ENCODE results near the gene BCR.

Gene BCR

DNA sequence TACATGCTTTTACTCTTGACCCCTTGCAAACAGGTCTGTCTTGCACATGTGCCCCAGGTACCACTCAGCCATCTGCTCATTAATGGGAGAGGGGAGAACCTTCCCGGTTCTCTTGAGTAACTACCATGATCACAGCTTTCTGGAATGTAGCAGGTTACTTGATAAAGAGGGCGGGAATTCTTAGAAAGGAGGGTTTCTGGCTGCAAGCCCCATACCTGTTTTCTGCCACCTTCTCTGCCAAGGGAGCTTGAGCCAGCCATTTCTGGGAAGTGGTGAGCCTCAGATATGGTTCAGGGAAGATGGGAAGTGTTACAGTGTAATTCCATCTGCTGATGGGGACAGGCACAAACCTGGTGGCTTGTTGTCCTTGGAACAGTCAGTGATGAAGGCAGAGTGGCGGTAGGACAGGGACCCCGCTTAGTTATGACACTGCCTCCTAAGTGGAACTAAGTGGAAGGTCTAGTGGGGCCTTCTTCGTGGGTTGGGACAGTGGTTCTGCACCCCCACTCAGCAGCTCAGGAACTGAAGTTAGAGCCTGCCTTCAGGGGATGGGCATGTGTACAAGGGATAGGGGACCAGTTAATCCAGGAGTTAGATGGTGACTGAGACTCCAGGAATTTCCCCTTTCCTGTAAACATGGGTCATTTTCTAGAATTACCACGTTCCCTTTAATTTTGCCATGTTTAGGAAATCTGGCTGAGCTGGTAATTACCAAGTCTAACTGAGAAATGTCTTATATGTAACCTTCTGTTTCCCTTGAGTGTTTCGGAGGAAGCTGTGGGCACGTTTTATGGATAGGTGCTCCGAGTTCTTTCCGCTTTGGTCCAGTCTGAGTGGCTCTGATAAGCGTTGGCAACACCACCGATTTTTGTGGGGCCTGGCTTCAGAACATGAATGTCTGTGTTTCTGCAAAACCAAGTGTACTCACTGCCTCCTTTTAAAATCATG lies 35.3 kb downstream of the BCR start:
- DNase-seq (ENCODE audit: low read depth in 1 of 2, low spot score in 1 of 2): peak in 1 of 2 experiments; percentile 38
- no peaks in the 10 kb centered on the region for H3K27me3 ChIP-seq (ENCODE audit: insufficient read depth, poor library complexity, severe bottlenecking)
- H3K4me3 ChIP-seq (replicated peaks; ENCODE audit: insufficient read depth, low read length): no peak overlapping the region
- H3K27ac ChIP-seq (replicated peaks): peak overlapping the region; percentile 88
- TF ChIP-seq POLR2AphosphoS5 (IDR thresholded peaks at IDR 0.05; ENCODE audit: low read depth): no peak
- no peak for TF ChIP-seq GABPA (IDR thresholded peaks at IDR 0.05; ENCODE audit: low read depth)
- no peak for TF ChIP-seq REST (IDR thresholded peaks at IDR 0.05; ENCODE audit: insufficient replicate concordance, low read depth)
- no peak for TF ChIP-seq CTCF (IDR thresholded peaks at IDR 0.05; ENCODE audit: insufficient read depth, low read length)
- TF ChIP-seq SPI1 (IDR thresholded peaks at IDR 0.05; ENCODE audit: borderline replicate concordance, low read depth): no peak

DNA sequence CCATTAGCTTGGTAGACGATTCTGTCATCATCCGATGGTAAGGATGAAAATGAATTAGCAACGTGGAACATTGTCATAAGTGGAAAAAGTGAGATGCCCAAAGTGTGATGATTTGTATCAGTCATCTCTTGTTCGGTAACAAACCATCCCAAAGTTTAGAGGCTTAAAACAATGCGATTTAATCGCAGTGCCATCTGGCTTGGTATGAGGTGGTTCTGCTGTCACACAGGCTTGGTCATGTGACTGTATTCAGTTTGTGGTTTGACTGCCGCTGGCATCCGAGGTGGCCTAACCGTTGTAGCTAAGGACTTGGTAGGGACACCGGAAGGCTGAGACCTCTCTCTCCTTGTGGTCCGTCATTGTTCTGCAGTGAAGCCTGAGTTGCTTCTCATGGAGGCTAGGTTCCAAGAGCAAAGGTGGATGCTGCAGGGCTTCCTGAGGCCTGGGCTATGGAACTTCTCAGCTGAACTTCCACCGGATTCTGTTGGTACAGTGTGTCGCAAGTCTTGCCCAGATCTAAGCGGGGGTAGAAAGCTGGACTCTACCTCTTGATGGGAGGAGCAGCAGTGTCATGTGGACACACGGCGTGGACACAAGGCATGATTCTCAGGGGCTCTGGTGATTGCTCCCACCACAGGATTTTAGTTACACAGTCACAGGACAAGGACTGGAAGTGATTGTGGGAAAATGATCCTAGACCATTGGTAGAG lies 36.3 kb downstream of the BCR start:
- Histone ChIP-seq H3K4me3 (replicated peaks; ENCODE audit: insufficient read depth, low read length) (0 out of 2 replicates have a peak overlapping the region, but pooled peaks have one; percentile 3), H3K27me3 (ENCODE audit: insufficient read depth, poor library complexity, severe bottlenecking) (no peaks in the 10 kb centered on the region), H3K27ac (replicated peaks) (peak overlapping the region; percentile 88)
- TF ChIP-seq SPI1 (IDR thresholded peaks at IDR 0.05; ENCODE audit: borderline replicate concordance, low read depth) (no peak), GABPA (IDR thresholded peaks at IDR 0.05; ENCODE audit: low read depth) (no peak), POLR2AphosphoS5 (IDR thresholded peaks at IDR 0.05; ENCODE audit: low read depth) (peak; percentile 85)
- DNase-seq (ENCODE audit: low read depth in 1 of 2, low spot score in 1 of 2): peak; percentile 77 to 90

GRCh38 chr22:23217171-23218052 lies 37.1 kb downstream of the BCR start:
- DNase-seq (ENCODE audit: low read depth in 1 of 2, low spot score in 1 of 2): no peak
- no peak overlapping the region for H3K4me3 ChIP-seq (replicated peaks; ENCODE audit: insufficient read depth, low read length)
- TF ChIP-seq GABPA (IDR thresholded peaks at IDR 0.05; ENCODE audit: low read depth) (no peak), POLR2AphosphoS5 (IDR thresholded peaks at IDR 0.05; ENCODE audit: low read depth) (no peak), SPI1 (IDR thresholded peaks at IDR 0.05; ENCODE audit: borderline replicate concordance, low read depth) (no peak), CTCF (IDR thresholded peaks at IDR 0.05; ENCODE audit: insufficient read depth, low read length) (no peak), REST (IDR thresholded peaks at IDR 0.05; ENCODE audit: insufficient replicate concordance, low read depth) (no peak)
- H3K27me3 ChIP-seq (ENCODE audit: insufficient read depth, poor library complexity, severe bottlenecking): no peaks in the 10 kb centered on the region
- peak overlapping the region; percentile 88 for H3K27ac ChIP-seq (replicated peaks)
